HG03159 (cell line): ENCODE data around the gene TUBGCP2.
A peak's percentile ranks its signal among the peaks of the same experiment; 100 is the strongest.

Experiments
- ATAC-seq: cut with Tn5 transposase; IDR thresholded peaks from one replicate; pipeline ENCODE4 v1.9.1; 2021; ENCODE audit warnings: mild to moderate bottlenecking, moderate library complexity; ENCODE audit not compliant: unreplicated experiment

Gene TUBGCP2

DNA sequence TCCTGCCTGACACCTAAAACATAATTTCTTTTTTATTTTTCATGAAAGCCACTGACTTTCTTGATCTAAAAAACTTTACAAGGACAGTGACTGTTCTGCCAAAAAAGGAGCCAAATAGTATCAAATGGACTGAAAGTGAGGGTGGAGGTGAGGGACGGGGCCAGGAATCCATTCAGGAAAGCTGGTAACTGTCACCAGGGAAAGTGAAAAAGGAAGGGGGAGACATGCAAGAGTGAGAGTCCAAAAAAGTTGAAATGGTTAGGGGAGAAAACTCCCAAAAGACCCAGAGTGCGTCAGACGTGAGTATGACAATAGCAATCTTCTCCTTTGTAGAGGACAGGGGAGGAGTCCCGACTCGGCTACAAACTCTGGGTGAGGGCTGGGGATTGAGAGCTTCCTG, 35.6 kb upstream of the TUBGCP2 start:
- no peak for ATAC-seq

DNA sequence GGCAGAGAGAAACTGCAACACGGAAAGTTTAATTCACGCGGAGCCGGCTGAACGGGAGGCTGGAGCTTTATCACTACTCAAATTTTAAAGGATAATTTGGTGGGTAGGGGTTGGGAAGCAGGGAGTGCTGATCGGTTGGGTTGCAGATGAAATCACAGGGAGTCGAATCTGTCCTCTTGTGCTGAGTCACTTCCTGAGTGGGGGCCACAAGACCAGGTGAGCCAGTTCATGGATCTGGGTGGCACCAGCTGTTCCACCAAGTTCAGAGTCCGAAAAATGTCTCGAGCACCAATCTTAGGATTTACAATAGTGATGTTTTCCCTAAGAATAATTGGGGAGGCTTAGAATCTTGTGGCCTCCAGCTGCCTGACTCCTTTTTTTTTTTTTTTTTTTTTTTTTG, 34.9 kb upstream of the TUBGCP2 start:
- no peak for ATAC-seq

GRCh38 chr10:133342942-133343341, 34.3 kb upstream of the TUBGCP2 start:
- ATAC-seq: no peak

DNA sequence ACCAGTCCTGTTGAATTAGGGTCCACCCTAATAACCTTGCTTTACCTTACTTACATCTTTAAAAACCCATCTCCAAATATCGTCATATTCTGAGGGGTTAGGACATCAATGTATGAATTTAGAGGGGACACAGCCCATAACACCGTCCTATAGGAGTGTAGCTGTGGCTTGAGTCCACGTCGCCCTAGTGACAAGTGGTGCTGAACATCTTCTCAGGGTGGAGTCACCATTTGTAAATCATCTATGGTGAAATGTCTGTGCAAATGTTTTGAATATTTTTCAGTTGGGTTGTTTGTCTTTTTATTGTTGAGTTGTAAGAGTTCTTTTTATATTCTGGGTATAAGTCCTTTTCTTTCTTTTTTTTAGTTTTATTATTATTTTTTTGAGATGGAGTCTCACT, 33.3 kb upstream of the TUBGCP2 start:
- ATAC-seq: no peak

- ATAC-seq: no peak
These were observed 31.2 kb upstream of the TUBGCP2 start for GRCh38 chr10:133339708-133340380.

DNA sequence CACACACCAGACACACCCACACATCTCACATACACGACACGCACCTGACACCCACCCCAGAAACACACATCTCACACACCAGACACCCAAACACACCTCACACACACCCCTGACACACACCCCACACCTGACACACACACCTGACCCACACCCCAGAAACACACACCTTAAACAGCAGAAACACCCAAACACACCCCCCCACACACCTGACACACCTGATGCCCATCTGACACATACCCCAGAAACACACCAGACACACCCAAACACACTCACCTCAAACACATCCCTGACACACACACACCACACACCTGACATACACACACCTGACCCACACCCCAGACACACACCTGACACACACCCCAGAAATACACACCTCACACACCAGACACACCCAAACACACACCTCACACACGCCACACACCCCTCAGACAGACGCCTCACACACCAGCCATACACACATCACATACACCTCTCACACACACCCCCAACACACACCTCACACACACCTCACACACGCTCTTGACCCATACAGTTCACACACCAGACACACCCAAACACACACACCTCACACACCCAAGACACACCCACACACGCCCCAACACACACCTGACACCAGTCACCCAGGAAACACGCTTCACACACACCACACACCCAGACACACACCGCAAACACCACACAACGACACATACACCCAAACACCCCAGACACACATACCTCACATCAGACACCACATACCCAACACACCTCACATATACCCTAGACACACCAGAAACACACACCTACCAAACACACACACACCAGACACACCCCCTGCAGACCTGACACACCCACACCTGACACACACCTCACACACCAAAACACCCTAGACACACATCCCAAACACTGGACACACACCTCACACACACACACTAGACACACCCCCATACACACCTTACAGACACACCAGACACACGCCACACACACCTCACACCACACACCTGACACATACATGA, 29.7 kb upstream of the TUBGCP2 start:
- no peak for ATAC-seq

DNA sequence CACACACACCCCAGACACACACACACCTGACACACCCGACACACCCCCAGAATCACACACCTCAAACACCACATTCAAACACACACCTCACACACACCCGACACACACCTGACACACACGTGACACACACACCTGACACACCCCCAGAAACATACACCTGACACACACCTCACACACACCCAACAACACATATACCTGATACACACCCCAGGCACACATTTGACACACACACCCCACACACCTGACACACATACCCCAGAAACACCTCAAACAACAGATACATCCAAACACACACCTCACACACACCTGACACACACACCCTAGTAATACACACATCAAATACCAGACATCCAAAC, 28.7 kb upstream of the TUBGCP2 start:
- ATAC-seq: no peak

GRCh38 chr10:133336577-133337369, 28.1 kb upstream of the TUBGCP2 start, which contains the start of gene CALY:
CALY (minus strand) TSS chr10:133336896; CDS start chr10:133328989, 7,907 bp downstream.
- no peak for ATAC-seq

GRCh38 chr10:133336118-133336576, 27.5 kb upstream of the TUBGCP2 start:
- no peak for ATAC-seq

GRCh38 chr10:133335246-133336117, 26.8 kb upstream of the TUBGCP2 start:
- no peak for ATAC-seq

- no peak for ATAC-seq
These were observed 26.0 kb upstream of the TUBGCP2 start for GRCh38 chr10:133334503-133335245.

DNA sequence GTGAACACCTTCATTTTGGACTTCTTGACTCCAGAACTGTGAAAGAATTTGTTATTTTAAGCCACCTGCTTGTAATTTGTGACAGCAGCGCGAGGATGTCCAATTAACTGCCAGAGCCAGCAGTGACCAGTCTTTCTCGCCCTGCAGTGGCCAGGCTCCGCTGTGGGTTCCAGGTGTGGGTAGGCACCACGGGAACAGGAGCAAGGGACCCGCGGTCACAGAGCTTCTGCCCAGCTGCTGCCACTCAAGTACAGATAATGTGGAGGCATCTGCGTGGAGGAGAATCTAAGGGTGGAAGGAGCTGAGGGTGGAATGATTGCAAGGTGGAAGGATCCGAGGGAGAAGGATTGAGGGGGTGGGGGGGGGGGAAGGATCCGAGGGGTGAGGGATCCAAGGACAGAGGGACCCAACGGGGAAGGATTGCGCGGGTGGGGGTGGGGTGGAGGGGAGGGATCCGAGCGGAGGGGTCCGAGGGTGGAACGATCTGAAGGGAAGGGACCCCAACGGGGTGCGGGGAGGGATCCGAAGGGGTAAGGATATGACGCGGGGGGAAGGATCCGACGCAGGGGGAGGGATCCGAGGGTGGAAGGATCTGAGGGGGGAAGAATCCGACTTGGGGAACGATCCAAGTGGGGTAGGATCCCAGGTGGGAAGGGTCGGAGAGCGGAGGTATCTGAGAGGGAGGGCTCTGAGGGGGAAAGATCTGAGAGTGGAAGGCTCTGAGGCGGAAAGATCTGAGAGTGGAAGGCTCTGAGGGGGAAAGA, 24.4 kb upstream of the TUBGCP2 start:
- no peak for ATAC-seq

DNA sequence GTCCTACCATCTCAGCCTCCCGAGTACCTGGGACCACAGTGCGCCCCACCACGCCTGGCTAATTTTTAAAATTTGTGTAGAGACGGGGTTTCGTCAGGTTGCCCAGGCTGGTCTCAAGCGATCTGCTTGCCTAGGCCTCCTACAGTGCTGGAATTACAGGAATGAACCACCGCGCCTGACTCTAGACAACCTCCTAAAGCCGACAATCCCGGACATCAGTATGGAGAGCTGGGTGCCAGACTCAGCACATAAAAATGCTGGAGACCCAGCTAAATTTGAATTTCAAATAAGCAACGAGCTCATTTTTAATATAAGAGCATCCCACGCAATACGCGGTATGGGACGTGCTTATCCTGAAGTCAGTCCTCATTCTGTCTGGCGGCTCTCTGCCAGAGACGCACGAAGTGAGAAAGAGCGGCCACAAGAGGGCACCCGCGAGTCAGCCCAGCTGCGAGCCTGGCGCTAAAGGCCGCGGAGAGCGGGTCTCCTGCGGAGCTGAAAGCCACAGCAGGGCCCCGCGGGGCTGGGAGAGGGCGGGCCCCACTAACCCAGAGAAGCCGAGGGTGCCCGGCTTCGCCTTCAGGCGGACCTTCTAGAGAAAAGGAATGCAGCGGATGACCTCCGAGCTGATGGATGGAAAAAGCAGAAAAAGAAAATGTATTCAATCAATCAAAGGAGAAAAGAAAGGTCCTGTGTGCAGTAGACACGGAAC, 21.0 kb upstream of the TUBGCP2 start:
- peak; percentile 79 for ATAC-seq

DNA sequence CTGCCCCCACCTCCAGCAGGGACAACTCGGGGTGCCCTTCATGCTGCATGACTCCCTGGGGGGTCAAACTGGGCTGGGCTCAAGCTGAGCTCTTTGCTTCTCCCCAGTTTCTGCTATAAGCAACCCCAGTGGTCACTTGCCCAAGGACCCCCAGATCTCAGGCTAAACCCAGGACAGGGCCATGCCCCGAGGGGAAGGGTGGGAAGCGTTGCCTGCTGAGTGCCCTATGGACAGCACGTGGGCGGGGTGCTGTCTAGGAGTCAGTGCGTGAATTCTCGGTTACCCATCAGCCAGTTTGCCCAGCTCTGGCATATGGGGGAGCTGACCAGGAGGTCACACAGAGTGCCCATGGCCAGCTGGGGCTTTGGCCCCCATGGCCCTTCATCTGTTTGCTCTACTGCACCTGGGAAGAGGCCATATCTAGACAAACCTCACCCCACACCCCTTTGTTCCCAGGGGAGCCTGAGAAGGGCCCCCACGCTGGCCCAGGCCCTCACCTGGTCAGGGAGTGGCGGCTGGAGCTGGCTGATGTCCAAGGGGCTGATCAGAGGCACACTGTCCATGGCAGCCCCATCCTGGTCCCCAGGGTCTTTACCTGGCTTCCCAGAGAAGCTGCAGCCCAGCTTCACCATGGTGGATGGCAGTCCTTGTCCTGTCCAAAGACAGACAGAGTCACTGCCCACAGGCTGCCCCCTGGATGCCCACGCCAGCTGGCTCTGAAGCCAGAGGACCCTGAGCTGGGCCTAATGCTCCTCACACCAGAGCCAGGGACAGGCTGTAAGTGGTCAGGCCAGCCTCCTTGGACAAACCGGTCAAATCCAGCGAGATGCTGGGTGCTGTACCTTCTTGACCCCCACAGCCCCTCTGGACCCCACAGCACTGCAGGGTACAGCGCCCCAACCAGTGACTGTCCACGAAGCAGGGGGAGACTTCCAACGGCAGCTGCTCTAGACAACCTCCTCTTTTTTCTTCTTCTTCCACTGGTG, 20.0 kb upstream of the TUBGCP2 start:
- no peak for ATAC-seq

GRCh38 chr10:133327651-133328357, 19.1 kb upstream of the TUBGCP2 start:
- no peak for ATAC-seq
